Muscle layer of duodenum (tissue), 2 donors: ENCODE measurements around the gene C19orf25.
A peak's percentile ranks its signal among the peaks of the same experiment; 100 is the strongest.

Experiments
- H3K27ac ChIP-seq: one replicate; pipeline ENCODE4 v1.7.0; 2013; ENCODE audit warnings: mild to moderate bottlenecking, low read length
- H3K27me3 ChIP-seq: one replicate; pipeline ENCODE4 v1.7.0; 2013; ENCODE audit warnings: low read depth, mild to moderate bottlenecking, control low read depth, low read length
- H3K36me3 ChIP-seq, 2 donors: one replicate each; pipeline ENCODE4 v1.7.0; 2013; ENCODE audit warnings: low read length in 2 of 2, control low read depth in 1 of 2, mild to moderate bottlenecking in 1 of 2; ENCODE audit not compliant: insufficient read depth in 2 of 2, control insufficient read depth in 1 of 2
- H3K4me1 ChIP-seq, 2 donors: one replicate each; pipeline ENCODE4 v1.7.0; 2013; ENCODE audit warnings: low read length in 2 of 2, mild to moderate bottlenecking in 2 of 2, control low read depth in 1 of 2, moderate library complexity in 1 of 2; ENCODE audit not compliant: insufficient read depth in 2 of 2, control insufficient read depth in 1 of 2
- H3K4me3 ChIP-seq, 2 donors: one replicate each; pipeline ENCODE4 v1.7.0; 2013; ENCODE audit warnings: low read length in 2 of 2, low read depth in 1 of 2, mild to moderate bottlenecking in 1 of 2
- H3K9me3 ChIP-seq, 2 donors: one replicate each; pipeline ENCODE4 v1.7.0; 2013; ENCODE audit warnings: low read length in 2 of 2, control low read depth in 1 of 2, mild to moderate bottlenecking in 1 of 2; ENCODE audit not compliant: control insufficient read depth in 1 of 2
- donor health status: healthy.

The C19orf25 gene

DNA sequence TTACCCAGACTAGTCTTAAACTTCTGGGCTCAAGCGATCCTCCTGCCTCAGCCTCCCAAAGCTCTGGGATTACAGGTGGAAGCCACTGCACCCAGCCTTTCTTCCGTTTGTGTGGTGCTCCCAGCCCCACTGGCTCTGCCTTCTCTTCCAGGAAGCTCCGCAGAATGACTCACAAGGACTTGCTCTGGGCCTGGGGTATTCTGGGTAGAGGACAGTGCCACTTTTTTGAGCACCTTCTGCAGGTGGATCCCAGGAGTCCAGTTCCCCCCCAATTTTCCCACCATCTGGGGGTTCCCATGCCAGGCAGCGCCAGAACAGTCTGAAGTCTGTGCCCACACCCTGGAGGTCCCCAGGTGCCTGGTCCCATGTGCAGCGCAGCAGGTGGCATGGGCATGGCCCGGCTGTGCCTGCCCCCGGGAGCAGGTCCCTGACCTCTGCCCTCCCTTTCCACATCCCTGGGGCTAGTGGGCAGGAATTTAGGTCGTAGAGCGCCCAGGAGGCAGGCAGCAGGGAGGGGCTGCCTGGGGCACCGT lies 13.5 kb upstream of the C19orf25 start:
- H3K27ac ChIP-seq = no peak overlapping the region
- no peaks in the 10 kb centered on the region for H3K27me3 ChIP-seq
- H3K36me3 ChIP-seq = no peaks in the 10 kb centered on the region
- H3K4me3 ChIP-seq = no peak overlapping the region
- H3K9me3 ChIP-seq = no peaks in the 10 kb centered on the region
- H3K4me1 ChIP-seq = peaks cover 0 to 18% of the 10 kb centered on the region in 2 donors

DNA sequence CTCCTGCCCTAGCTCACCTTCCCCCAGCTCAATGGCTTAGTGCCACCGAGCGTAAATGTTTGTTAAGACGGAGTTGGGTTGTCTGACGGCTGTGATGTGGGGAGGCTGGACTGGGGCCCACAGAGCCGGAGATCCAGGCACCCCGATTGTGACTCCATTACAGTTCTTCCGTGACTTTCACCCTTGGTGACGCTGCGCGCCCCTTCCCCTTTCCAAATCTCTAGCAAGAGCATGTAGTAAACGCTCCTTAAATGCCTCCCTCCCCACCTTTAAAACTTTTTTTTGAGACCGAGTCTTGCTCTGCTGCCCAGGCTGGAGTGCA lies 12.8 kb upstream of the C19orf25 start:
- Histone ChIP-seq H3K27me3 (no peaks in the 10 kb centered on the region), H3K4me1 (peaks cover 0 to 18% of the 10 kb centered on the region in 2 donors), H3K9me3 (no peaks in the 10 kb centered on the region), H3K4me3 (peak overlapping the region; percentile 42 to 75), H3K27ac (peak overlapping the region; percentile 72), H3K36me3 (no peaks in the 10 kb centered on the region)

DNA sequence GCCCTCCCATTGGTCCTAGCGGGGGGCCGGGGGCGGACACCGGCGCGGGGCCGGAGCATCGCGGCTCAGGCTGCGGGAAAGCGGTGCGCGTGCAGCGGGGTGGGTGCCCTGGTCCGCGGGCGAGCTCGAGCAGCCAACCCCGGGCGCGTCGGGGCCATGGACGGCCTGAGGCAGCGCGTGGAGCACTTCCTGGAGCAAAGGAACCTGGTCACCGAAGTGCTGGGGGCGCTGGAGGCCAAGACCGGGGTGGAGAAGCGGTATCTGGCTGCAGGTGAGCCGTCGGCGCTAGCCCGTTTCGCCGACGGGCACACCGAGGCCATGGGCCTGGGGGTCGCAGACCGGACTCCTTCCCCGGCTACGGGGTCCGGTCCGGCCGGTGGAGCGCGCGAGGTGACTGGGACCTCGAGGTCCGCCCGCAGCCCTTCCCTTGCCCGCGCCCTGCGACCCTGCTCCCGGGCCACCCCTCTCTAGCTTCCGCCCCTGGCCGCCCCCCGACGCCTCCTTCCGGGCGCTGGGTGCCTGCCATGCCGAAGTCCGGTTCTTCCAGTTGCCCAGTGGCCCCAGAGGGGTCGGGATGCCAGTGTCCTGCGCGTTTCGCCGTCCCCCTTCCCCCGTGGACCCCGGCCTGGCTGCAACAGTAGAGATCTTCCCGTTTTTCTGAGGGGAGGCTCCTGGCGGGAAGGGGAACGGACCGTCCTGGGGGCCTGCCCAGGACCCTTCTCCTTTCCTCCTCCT lies 12.3 kb upstream of the C19orf25 start, which contains the start of gene REEP6:
TSS of gene REEP6 (plus strand) at position 68 of the 735 bp plus-strand sequence. CDS start at position 157, 89 bp downstream.
- Histone ChIP-seq H3K4me3 (peak within 1 kb of the TSS; percentile 61 to 75), H3K27ac (peak within 1 kb of the TSS; percentile 72), H3K27me3 (no peaks in the 10 kb centered on the region), H3K36me3 (no peaks in the 10 kb centered on the region), H3K4me1 (peaks cover 0 to 18% of the 10 kb centered on the region in 2 donors), H3K9me3 (no peaks in the 10 kb centered on the region)

DNA sequence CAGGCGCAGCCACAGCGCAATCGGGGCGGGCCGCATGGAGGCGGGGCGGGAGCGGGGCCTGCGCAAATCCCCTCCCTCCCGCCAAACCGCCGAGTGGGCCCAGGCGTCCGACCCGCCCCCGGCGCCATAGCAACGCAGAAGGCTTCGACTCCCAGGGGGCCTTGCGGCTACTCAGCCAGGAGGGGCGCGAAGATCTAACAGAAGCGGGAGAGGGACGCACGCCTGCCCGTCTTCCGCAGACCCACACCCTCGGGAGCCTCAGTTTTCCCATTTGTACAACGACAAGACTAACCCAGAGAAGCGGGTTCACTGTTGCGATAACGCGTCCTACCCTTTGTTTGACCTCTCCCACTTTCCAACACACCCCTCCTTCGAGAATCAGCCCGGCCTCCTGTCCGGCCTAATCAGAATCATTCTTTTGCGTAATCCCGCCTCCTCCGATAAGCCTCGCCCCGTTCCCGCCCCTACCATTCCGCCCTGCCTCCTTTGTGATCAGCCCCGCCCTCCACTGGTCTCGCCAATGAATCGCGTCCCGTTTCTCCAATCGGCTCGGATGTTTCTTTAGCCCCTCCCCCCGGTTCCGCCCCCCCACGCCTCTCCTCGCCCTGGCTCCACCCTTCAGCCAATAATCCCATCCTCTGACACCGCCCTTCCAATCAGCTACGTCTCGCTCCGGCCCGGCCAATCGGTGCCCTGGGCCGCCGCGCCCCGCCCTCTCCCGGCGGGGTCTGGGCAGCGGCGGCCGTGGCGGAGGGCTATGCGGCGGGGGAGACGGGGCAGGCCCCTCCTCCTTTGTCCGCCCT lies 11.5 kb upstream of the C19orf25 start, which contains the start of gene PCSK4:
TSS of gene PCSK4 (minus strand) at position 40 of the 803 bp plus-strand sequence. CDS start at position 36, 4 bp downstream.
- H3K4me1 ChIP-seq = peaks cover 0 to 18% of the 10 kb centered on the region in 2 donors
- no peak within 1 kb of the TSS for H3K27ac ChIP-seq
- no peaks in the 10 kb centered on the region for H3K9me3 ChIP-seq
- no peaks in the 10 kb centered on the region for H3K27me3 ChIP-seq
- peak within 1 kb of the TSS; percentile 61 to 75 for H3K4me3 ChIP-seq
- no peaks in the 10 kb centered on the region for H3K36me3 ChIP-seq

DNA sequence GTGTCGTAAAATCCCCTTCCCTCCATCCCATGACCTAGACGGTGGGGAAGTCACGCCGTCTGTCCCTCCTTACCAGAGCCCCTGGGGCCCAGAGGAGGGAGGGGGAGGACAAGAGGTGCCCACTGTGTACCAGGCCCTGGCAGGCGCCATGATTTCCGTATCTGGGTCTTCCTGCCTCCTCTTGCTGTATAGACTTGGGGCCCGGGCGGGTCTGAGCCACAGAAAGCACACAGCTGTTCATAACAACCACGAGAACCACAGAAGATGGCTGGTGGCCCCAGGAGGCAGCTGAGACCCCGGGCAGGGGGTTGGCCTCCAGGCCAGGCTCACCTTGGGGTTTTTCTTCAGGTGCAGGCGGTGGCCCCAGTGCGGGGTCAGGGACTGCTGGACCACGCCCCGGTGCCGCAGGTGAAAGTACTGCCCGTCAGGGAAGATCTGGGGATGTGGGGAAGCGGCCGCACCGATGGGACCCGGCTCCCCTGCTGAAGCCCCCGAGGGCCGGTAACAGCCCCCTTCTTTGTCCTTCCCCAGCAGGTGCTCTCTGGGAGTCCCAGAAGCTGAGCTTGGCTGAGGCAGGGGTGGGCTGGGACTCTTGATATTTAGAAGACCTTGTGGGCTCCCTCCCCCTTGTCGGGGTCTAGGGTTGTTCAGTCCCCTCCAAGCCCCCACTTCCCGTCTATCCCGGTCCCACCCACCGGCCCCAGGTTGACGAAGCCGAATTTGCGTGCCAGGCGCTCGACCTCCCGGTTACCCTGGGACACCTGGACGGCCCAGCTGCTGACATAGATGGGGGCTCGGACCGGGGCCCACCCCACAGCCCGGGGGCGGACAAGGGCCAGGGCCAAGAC lies 10.7 kb upstream of the C19orf25 start:
- Histone ChIP-seq H3K4me1 (peaks cover 0 to 18% of the 10 kb centered on the region in 2 donors), H3K36me3 (no peaks in the 10 kb centered on the region), H3K27ac (no peak overlapping the region), H3K9me3 (no peaks in the 10 kb centered on the region), H3K27me3 (no peaks in the 10 kb centered on the region), H3K4me3 (peak overlapping the region; percentile 61 to 75)

DNA sequence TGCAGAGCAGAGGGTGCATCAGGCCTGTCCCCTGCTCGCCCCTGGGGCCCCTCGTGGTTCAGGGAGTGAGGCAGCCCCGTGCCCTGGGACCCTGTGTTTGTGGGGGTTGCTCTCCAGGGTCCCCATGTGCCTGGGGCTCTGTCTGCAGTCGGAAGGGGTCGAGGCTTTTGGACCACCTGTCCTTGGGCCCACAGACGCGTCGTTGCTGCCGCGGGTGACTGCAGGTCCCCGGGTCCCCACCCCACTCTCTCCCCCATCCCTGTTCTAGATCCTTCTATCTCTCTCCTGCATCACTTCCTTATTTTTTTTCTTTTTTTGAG lies 9.2 kb upstream of the C19orf25 start:
- Histone ChIP-seq H3K27me3 (no peaks in the 10 kb centered on the region), H3K9me3 (no peaks in the 10 kb centered on the region), H3K36me3 (no peaks in the 10 kb centered on the region), H3K4me1 (peaks cover 0 to 18% of the 10 kb centered on the region in 2 donors), H3K27ac (no peak overlapping the region), H3K4me3 (no peak overlapping the region)

DNA sequence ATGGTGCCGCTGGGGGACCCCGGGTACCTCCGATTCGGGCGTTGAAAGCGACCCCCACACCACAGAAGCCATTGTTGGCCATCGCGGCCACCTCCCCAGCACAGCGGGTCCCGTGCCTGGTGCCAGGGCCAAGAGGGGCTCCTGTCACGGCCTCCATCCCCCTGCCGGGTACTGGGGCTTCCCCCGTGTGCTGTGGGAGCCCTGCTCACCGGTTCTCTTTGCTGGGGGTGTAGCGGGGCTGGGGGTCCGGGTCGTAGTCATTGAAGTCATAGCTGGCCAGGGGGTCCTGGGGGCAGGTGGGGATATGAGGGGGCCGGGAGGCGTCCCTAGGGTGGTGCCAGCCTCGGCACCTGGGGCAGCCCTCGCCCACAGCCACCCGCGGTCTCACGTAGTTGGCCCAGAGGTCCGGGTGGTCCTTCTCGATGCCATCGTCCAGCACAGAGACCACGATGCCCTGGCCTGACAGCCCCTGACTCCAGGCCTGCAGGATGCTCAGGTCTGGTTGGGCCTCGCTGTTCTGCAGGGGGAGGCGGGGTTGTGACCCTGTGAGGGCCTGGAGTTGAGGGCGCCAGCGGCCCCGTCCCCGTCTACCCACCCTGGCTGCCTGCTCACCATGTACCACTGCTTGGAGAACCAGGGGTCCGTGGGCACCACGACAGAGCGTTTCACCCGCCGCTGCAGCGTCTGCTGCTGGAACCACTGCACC lies 8.7 kb upstream of the C19orf25 start:
- H3K27me3 ChIP-seq = no peaks in the 10 kb centered on the region
- H3K4me1 ChIP-seq = peaks cover 0 to 18% of the 10 kb centered on the region in 2 donors
- no peak overlapping the region for H3K27ac ChIP-seq
- H3K4me3 ChIP-seq = no peak overlapping the region
- no peaks in the 10 kb centered on the region for H3K9me3 ChIP-seq
- no peaks in the 10 kb centered on the region for H3K36me3 ChIP-seq

DNA sequence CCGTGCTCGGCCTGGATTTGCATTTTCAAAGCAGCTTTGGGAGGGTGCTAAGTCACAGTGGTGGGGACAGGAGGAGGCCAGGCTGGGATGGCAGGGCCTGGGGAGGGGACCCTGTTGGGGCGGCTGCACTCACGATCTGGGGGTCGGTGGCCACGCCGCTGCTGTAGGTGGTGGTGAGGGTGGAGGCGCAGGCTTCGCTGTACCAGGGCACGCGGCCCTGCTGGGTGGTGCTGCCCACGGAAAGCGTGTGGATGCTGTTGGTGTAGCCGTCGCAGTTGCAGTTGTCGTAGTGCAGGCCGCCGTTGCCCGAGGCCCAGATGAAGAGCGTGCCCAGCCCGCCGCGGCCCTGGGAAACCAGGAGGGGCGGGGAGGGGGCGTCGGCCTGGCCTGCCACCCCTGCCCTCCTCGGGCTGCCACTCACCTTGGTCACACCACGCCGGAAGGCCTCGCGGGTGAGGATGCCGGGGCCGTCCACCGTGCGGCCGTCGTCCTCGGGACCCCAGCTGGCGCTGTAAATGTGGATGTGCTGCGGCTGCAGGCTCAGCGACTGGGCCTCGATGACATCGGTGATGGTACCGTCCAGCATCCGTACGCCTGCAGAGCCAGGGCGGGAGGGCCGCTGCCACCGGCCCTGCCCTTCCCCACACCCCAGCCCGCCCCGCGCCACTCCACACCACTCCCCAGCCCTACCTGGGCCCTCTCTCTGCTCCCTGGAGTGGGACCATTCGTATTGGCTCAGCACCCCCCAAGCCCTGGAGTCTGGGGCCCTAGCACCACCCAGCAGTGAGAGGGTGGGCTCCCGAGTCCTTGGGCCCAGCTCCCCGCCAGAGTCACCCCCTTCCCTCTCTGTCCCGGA lies 7.9 kb upstream of the C19orf25 start:
- Histone ChIP-seq H3K27me3 (no peaks in the 10 kb centered on the region), H3K9me3 (no peaks in the 10 kb centered on the region), H3K36me3 (no peaks in the 10 kb centered on the region), H3K27ac (no peak overlapping the region), H3K4me1 (peaks cover 0 to 18% of the 10 kb centered on the region in 2 donors), H3K4me3 (no peak overlapping the region)

DNA sequence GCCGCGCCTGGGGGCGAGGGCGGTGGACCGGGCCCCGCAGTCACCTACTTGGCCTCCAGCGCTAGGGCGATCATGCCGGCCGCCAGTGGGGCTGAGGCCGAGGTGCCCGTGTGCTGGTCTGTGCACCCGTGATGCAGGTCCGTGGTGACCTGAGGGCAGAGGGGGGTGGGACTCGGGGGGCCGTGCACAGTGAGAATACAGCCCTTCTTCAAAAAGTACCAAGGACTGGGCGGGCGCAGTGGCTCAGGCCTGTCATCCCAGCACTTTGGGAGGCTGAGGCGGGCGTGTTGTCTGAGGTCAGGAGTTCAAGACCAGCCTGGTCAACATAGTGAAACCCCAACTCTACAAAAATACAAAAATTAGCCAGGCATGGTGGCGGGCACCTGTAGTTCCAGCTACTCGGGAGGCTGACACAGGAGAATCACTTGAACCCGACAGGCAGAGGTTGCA lies 5.0 kb upstream of the C19orf25 start:
- no peak overlapping the region for H3K4me3 ChIP-seq
- no peak overlapping the region for H3K27ac ChIP-seq
- H3K27me3 ChIP-seq = no peaks in the 10 kb centered on the region
- no peaks in the 10 kb centered on the region for H3K9me3 ChIP-seq
- H3K36me3 ChIP-seq = no peaks in the 10 kb centered on the region
- H3K4me1 ChIP-seq = no peaks in the 10 kb centered on the region
